ENCODE measurements around the gene PSMD4.
A peak's percentile ranks its signal among the peaks of the same experiment; 100 is the strongest.
"Not testable (repeated sequence)": the region's sequence is repeated elsewhere in the genome, so short reads cannot be mapped to it uniquely, and the experiment has no call there.

The PSMD4 gene

GRCh38 chr1:151275341-151275740 is 20.8 kb downstream of the PSMD4 start:
- not testable (repeated sequence) for DNase-seq

- DNase-seq, result peak; percentile 59
Observed at GRCh38 chr1:151277249-151277648, 22.7 kb downstream of the PSMD4 start.

GRCh38 chr1:151281225-151281968 is 26.9 kb downstream of the PSMD4 start:
- peak; percentile 99 for DNase-seq

- DNase-seq, result peak; percentile 100
Observed at GRCh38 chr1:151281969-151282882, 27.7 kb downstream of the PSMD4 start, which contains the start of gene ZNF687. Gene ZNF687 (plus strand): TSS chr1:151282299. CDS start chr1:151286292, 3,993 bp downstream.

- peak; percentile 81 for DNase-seq
Observed at GRCh38 chr1:151282883-151283725, 28.6 kb downstream of the PSMD4 start.

- no peak for DNase-seq
Observed at GRCh38 chr1:151284013-151284577, 29.6 kb downstream of the PSMD4 start.

- DNase-seq, result no peak
Observed at GRCh38 chr1:151286619-151287340, 32.2 kb downstream of the PSMD4 start.

- DNase-seq, result no peak
Observed at GRCh38 chr1:151287341-151287699, 32.8 kb downstream of the PSMD4 start.

- DNase-seq, result no peak
Observed at GRCh38 chr1:151287767-151288500, 33.4 kb downstream of the PSMD4 start.

- no peak for DNase-seq
Observed at GRCh38 chr1:151288502-151288901, 34.0 kb downstream of the PSMD4 start.

- no peak for DNase-seq
Observed at GRCh38 chr1:151289080-151289935, 34.8 kb downstream of the PSMD4 start.

GRCh38 chr1:151289991-151290708 is 35.6 kb downstream of the PSMD4 start:
- DNase-seq, result no peak

GRCh38 chr1:151290709-151291303 is 36.3 kb downstream of the PSMD4 start:
- peak; percentile 25 for DNase-seq

- DNase-seq, result peak; percentile 41
Observed at GRCh38 chr1:151292207-151293030, 37.9 kb downstream of the PSMD4 start.

GRCh38 chr1:151293093-151293492 is 38.6 kb downstream of the PSMD4 start:
- DNase-seq, result no peak

- DNase-seq, result no peak
Observed at GRCh38 chr1:151294742-151295462, 40.4 kb downstream of the PSMD4 start.

GRCh38 chr1:151309811-151310323 is 55.3 kb downstream of the PSMD4 start:
- DNase-seq, result no peak
